NCI-H526 treated with DMSO at 0.1 percent for 48 hours (cell line): ENCODE data around the gene OR51B4.
"Not testable (repeated sequence)": the region's sequence is repeated elsewhere in the genome, so short reads cannot be mapped to it uniquely, and the experiment has no call there.

Source experiments
- DNase-seq: peaks from one replicate; lab custom pipeline; 2025; lab: John Stamatoyannopoulos, UW

OR51B4 gene

GRCh38 chr11:5294342-5294995, 7.3 kb downstream of the OR51B4 start:
- DNase-seq: not testable (repeated sequence)

- DNase-seq: no peak
These were observed 8.7 kb downstream of the OR51B4 start for GRCh38 chr11:5293028-5293427.

- no peak for DNase-seq
These were observed 10.4 kb downstream of the OR51B4 start for GRCh38 chr11:5291207-5291838.

- DNase-seq: no peak
These were observed 11.6 kb downstream of the OR51B4 start for GRCh38 chr11:5290106-5290505.

- DNase-seq: no peak
These were observed 12.1 kb downstream of the OR51B4 start for GRCh38 chr11:5289696-5290095.

GRCh38 chr11:5288906-5289550, 12.7 kb downstream of the OR51B4 start:
- no peak for DNase-seq

- no peak for DNase-seq
These were observed 13.4 kb downstream of the OR51B4 start for GRCh38 chr11:5288108-5288905.

- DNase-seq: no peak
These were observed 14.8 kb downstream of the OR51B4 start for GRCh38 chr11:5286901-5287300.

GRCh38 chr11:5286351-5286750, 15.4 kb downstream of the OR51B4 start:
- DNase-seq: no peak

- DNase-seq: no peak
These were observed 15.9 kb downstream of the OR51B4 start for GRCh38 chr11:5285703-5286340.

- no peak for DNase-seq
These were observed 17.1 kb downstream of the OR51B4 start for GRCh38 chr11:5284637-5285036.

- DNase-seq: no peak
These were observed 17.9 kb downstream of the OR51B4 start for GRCh38 chr11:5283882-5284281.

GRCh38 chr11:5283086-5283485, 18.7 kb downstream of the OR51B4 start:
- DNase-seq: no peak

- DNase-seq: no peak
These were observed 19.1 kb downstream of the OR51B4 start for GRCh38 chr11:5282628-5283027.

GRCh38 chr11:5281596-5281995, 20.1 kb downstream of the OR51B4 start:
- no peak for DNase-seq

- DNase-seq: no peak
These were observed 21.1 kb downstream of the OR51B4 start for GRCh38 chr11:5280582-5281102.

GRCh38 chr11:5279471-5280090, 22.2 kb downstream of the OR51B4 start:
- no peak for DNase-seq

- DNase-seq: no peak
These were observed 23.9 kb downstream of the OR51B4 start for GRCh38 chr11:5277807-5278382.

GRCh38 chr11:5276697-5277096, 25.0 kb downstream of the OR51B4 start:
- no peak for DNase-seq

GRCh38 chr11:5275369-5276110, 26.2 kb downstream of the OR51B4 start:
- no peak for DNase-seq
